Measurements from ENCODE around the gene BPIFA3.
A peak's percentile ranks its signal among the peaks of the same experiment; 100 is the strongest.
"Not testable (repeated sequence)": the region's sequence is repeated elsewhere in the genome, so short reads cannot be mapped to it uniquely, and the experiment has no call there.

Gene BPIFA3

DNA sequence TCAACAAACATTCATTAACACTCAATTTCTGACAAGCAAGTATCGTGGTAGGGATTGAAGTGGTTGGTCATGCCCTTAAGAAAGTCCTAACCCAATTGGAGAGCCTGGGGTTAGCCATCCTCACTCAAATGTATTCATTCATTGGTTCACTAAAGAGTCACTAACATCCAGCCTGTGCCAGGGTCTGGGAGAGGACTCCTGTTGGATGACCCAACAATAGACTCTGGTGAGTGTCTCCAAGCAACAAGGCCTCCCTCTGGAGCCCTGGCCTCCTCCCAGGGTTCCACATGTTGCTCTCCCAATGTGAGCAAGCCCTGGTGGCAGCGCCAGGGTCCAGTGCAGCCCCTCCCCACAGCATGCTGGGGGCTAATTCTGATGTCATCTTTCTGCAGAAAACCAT lies at the start of gene BPIFA3:
BPIFA3 (plus strand) TSS at position 301 of the 400 bp plus-strand sequence. CDS start 185 bp downstream, outside the sequence.
- DNase-seq: no peak

DNA sequence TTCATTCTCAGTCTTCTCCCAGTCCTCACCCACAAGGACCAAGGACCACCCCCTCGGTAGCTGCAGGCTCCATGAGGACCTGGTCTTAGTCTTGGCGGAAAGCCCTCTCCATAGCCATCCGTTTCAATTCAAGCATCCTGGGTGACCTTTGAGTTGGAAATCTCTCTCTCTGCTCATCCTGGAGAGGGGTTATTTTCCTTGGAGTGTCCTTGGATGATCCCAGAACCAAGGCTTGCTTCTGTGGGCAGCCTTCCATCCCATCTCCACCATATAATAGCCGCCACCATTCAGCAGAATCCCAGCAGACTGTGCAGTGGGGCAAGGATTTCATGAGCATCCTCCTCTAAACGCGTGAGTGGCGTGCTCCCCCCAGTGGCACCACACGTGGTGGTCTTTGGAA lies 49.3 kb upstream of the BPIFA3 start, which contains the start of gene BPIFA2:
BPIFA2 (plus strand) TSS at position 301 of the 400 bp plus-strand sequence. CDS start 987 bp downstream, outside the sequence.
- DNase-seq: no peak

DNA sequence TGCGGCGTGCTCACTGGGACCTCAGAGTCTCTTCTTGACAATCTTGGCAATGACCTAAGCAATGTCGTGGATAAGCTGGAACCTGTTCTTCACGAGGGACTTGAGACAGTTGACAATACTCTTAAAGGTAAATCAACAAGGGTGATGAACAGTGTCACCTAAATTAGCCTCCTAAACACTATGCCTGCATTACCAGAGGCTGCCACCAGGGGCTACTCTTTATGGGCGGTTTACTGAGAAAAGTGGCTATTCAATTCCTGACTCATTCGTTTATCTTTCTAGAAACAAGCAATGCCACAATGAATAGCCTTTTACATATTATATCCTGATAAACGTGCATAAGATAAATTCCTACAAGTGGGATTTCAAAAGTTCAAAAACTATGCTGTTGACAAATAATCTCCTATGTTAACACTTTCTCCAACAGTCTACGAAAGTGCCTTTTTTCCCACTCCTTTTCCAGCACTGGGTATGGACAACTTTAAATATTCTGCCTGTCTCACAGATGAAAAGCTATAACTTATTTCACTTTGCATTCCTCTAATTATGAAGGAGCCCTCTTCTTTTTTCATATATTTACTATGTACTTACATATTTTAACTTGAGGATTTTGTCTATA lies 47.9 kb upstream of the BPIFA3 start:
- no peak for DNase-seq

DNA sequence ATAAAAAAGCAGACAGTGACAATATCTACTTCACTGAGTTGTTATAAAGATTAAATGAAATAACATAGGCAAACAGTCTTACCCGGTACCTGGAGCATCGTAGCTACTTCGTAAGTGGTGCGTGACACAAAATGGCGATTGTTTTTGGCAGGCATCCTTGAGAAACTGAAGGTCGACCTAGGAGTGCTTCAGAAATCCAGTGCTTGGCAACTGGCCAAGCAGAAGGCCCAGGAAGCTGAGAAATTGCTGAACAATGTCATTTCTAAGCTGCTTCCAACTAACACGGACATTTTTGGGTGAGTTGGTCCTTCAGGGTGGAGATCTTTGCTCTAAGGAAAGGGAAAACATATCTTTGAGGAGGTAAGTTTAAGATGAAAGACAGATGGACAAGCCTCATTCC lies 44.4 kb upstream of the BPIFA3 start:
- no peak for DNase-seq

DNA sequence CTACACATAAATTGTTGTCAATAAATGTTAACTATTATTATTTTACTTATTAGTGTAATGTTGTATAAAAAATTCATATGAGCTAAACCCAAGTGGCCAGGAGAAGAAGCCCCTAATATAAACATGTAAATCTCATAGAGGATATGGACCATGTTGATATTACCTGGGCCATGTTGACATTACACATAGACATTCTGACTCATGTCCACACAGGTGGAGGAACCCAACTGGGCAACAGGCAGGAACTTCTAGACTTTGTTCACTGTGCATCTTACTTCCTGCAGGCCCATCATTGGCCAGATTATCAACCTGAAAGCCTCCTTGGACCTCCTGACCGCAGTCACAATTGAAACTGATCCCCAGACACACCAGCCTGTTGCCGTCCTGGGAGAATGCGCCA lies 42.0 kb upstream of the BPIFA3 start:
- no peak for DNase-seq

DNA sequence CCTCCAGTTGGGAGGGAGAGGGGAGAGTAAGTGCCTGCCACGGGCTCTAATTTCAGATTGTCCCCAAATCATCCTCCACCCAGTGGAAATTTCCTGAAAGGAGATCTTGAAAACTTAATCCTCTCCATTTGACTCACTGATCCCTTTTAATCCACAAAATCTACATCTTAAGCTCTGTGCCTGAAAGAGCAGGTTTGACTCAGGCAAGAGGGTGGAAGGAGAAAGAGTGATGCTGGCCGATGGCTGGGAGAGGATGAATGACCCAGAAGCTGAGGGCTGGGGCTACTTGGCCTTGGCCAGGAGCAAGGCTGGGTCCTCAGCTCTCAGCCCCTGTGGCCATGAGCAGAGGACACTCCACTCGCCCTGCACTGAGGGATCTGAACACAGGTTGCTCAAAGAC lies 41.1 kb upstream of the BPIFA3 start:
- DNase-seq: no peak

DNA sequence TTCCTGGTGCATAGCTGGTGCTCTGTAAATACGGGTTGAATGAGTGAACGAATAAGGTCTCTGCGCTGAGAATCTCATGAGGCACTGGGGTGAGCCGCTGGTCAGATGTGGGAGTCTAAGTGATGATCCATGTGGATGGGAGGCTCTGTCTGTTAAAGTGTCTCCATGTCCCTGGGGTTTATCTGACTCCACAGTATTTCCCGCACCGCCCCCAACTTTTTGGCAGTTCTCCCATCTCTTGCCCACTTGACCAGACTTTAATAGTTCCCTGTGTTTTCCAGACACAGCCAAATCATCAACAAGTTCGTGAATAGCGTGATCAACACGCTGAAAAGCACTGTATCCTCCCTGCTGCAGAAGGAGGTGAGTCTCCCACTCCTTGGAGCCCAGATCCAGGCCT lies 39.3 kb upstream of the BPIFA3 start:
- no peak for DNase-seq

DNA sequence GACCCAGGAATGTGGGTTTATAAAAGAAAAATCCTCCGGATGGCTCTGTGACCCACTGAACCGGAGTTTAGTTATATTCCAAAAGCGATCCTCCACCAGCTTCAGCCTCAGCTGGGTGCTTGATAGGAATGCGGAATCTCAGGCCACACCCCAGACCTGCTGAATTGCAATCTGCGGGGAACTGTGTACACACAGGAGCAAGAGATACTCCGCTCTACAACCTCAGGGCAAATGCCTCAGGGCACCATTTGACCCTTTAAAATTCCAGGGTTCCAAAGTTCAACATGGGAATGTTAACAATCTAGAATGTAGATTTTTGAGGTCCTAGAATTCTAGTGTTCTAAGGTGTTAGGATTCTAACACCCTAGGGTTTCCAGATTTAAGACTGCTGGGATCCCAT lies 38.4 kb upstream of the BPIFA3 start:
- DNase-seq: no peak

DNA sequence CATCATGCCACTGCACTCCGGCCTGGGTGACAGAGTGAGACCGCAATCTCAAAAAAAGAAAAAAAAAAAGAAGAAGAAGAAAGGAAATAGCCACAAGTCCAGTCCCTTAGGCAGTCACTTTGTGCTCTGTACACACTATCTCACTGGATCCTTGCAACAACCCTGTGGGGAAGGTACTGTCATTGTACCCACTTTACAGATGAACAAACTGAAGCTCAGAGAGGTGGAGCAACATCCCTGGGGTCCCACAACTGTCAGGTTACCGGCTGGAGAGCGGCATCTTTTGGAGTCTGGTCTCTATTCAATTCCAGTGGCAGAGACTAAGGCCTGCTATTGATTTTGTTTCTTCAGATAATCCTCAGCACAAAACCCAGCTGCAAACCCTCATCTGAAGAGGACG lies 37.0 kb upstream of the BPIFA3 start:
- no peak for DNase-seq

DNA sequence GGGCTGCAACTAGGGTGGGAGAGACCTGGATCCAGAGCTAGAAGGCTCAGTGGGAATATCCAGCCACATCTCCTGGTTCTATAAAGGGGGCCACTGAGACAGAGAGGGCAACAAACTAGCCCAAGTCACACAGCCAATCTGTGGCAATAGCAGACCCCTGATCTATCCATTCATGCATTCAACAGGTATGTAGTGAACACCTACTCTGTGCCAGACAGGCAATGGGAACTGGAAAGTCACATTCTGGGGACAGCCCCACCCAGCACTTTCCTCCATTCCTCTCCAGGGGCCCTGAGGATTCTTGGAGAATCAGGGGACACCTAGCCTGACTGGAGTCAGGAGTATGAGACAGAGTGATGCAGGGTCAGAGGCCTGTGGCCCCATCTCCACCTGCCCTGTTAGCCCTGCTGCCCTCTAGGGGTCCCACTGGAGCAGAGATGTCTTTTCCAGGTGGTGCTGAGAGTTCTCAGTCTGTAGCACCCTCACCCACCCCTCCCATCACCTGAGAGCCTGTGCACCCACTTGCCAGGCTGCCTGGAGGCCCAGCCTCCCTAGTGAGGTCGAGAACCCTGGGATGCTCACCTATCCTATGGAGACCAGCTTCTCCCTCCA lies 35.6 kb upstream of the BPIFA3 start:
- no peak for DNase-seq

DNA sequence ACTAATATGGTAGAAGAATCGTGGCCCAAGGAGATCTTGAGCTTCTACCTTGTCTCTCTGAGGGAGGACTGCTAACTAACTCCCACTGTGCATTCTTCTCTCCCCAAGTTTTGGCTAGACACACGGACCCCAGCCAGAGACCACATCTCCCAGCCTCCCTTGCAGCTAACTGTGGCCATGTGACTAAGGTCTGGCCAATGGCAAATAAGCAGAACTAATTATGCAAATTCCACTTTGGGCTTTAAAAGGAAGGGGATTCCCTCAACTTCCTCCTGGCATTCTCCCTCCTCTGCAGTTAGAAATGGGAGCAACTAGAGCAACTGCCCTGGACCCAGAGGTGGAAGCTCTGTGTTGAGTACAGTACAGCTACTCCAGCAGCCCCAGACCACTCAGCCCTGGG lies 33.8 kb upstream of the BPIFA3 start:
- no peak for DNase-seq

DNA sequence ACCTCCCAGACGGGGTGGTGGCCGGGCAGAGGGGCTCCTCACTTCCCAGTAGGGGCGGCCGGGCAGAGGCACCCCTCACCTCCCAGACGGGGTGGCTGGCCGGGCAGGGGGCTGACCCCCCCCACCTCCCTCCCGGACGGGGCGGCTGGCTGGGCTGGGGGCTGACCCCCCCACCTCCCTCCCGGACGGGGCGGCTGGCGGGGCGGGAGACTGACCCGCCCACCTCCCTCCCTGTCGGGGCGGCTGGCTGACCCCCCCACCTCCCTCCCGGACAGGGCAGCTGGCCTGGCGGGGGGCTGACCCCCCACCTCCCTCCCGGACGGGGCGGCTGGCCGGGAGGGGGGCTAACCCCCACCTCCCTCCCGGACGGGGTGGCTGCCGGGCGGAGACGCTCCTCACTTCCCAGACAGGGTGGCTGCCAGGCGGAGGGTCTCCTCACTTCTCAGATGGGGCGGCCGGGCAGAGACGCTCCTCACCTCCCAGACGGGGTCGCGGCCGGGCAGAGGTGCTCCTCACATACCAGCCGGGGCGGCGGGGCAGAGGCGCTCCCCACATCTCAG lies 32.0 kb upstream of the BPIFA3 start:
- not testable (repeated sequence) for DNase-seq

DNA sequence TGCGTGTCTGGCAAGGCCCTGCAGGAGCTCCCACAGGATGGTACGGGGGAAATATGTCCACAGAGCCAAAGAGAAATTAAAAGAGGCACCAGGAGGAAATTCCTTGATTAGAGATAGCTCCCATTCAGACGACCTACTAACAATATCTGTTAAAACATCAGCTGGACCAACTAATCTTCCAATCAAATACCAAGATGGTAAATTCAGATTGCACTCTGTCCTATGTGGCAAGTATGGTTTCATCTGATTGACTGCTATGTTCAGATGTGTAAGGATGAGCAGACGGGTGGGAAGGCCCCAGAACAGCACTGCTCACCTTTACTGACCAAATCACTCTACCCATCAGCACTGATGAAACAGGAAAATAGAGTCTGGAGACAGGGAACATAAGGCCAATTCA lies 29.7 kb upstream of the BPIFA3 start:
- no peak for DNase-seq

DNA sequence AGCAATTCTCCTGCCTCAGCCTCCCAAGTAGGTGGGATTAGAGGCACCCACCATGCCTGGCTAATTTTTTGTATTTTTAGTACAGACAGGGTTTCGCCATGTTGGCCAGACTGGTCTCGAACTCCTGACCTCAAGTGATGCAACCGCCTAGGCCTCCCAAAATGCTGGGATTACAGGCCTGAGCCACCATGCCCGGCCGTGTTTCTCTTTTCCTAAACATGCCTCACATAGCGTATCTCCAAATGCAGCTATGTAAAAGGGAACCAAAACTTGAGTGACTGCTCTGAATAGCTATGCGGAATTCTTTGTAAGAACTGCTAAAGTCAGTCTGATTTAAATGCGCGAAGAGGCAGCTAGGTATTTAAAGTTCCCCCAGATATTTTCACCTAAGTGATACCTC lies 28.7 kb upstream of the BPIFA3 start:
- DNase-seq: no peak

DNA sequence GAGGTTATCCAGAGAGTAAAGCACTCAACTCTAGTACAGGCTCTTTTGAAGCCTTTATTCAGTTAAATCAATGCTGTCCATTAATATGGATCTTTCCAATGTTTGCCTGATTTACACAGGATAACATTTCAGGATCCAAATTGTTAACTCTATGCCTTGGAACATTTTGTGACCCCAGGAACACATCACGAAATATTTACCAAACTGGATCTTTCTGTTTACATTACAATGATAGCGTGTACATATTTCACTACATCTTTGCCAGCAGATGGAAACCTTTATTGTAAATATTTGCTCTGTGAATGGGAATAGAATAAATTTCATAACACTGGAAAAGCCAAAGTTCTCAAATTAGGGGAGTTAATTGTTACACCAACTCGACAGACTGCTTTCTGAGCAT lies 25.7 kb upstream of the BPIFA3 start:
- no peak for DNase-seq

DNA sequence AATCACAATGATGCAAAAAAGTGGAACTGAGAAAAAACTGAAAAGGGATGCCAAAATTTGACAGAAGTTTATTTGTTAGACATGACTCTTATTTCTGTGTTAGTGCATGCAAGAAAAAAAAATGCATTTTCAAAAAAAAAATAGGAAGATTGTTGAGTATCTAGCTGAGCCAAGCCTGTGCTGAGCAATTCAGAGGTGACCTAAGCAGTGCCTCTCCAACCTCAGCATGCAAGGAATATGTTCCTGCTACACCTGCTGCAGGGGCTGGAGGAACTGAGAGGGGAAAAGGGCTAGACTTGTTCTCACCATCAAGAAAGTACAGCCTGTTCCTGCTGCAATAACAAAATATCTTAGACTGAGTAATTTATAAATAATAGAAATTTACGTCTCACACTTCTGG lies 25.2 kb upstream of the BPIFA3 start:
- DNase-seq: no peak

DNA sequence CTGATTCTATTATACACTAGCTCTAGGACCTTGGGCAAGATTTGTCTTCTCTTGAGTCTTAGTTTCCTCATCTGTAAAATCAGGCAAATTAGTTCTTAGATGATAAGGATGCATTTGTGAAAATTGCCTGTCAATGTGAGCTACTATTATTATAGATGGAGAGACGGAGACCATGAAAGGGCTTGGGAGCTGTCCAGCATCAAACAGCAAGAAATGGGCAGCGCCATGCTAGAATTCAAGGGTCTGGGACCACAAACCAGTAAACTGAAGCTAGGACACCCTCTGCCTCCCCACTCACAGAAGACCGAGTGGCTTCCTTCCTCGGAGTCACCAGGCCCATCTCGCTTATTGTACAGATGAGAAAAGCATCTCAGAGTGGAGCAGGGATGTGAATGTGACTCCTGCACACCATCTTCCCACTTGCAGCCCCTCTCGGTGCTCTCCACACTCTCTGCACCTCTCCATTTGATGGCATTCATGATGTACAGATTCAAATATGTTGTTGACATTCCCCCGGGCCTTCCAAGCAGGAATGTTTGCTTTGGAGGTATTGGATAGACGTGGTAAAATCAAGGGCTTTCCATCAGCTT lies 24.1 kb upstream of the BPIFA3 start:
- DNase-seq: no peak

DNA sequence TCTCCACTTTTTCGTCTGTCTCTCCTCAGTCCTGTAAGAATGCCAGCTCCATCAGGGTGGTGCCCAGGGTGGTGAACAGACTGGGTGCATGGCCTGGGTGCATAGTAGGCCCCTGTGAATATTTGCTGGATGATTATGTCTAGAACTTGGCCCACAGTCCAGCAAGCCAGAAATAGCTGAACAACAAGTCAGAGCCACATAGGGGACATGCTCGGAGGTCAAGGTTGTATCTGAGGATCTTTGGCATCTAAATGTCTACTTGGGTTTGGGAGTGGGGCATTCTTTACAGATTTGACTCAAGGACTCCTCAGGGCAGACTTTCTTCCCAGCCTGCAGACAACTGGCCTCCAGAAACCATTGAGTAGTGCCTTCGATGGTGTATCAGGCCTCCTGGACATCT lies 18.1 kb upstream of the BPIFA3 start:
- DNase-seq: no peak

DNA sequence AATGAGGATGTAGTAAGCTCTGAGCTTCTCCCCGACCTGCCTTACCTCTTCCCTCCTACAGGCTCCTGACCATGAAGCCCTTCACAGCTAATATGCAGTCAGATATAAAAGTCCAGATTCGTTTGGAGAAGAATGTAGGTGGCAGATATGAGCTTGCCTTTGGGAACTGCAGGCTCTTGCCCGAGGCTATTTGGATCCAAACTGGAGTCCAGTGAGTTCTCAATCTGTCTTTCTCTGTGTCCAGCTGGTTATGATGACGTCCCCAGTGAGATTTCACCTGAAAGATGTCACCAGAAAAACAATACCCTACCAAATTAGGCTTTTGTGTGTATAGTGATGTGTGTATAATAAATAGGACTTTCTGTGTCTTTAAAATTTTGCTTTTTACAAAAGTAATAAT lies 14.7 kb upstream of the BPIFA3 start:
- no peak for DNase-seq

DNA sequence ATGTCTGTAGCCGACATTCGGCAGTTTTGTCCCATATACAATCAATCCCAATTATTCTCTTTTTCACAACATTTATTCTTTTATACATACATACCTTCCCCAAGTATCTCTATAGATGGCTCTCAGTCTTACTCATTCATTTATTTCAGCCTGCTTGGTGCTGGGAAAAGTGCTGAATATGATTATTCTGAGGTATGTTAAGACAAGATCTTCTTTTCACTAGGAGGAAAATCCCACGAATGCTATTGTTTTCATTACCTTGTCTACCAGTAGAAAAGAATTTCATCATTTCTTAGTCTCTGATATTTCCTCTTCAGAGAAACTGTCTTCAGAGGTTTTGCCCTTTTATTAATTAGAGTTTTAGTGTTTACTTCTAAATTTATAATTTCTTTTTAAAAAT lies 13.7 kb upstream of the BPIFA3 start:
- no peak for DNase-seq

DNA sequence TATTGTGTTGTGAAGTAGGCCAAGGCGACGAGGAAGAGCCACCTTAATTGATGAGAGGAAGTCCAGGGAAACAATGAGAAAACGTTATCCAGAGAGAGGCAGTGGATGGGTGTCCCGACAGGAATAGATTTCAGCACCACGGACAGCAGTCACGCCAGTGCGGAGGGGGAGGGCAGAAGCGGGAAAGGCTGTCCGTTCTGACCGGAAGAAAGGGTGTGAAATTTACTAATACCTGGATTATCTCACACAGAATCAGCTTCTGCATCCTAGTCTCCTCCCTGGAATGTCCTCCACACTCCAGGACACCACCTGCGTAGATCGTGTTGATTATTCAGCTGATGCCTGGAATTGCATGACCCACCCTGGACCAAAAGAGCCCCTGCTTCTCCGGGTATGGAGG lies 7.4 kb upstream of the BPIFA3 start:
- no peak for DNase-seq

DNA sequence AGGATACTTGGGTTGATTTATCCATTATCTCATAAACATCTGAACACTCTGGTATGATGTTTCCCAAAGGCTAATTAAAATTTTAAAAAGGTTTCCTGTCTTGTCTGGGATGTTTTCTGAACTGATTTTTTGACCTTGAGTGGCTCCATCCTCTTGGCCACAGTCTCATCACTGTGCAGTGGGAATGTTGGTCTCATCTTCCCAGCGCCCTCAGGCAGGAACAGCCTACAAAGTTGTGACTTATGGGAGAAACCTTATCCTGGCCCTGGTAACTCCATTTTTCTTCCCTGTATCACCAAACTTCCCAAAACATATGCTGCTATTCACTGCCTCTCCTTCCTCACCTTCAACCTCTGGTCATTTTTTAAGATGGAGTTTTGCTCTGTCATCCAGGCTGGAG lies 6.8 kb upstream of the BPIFA3 start:
- no peak for DNase-seq

DNA sequence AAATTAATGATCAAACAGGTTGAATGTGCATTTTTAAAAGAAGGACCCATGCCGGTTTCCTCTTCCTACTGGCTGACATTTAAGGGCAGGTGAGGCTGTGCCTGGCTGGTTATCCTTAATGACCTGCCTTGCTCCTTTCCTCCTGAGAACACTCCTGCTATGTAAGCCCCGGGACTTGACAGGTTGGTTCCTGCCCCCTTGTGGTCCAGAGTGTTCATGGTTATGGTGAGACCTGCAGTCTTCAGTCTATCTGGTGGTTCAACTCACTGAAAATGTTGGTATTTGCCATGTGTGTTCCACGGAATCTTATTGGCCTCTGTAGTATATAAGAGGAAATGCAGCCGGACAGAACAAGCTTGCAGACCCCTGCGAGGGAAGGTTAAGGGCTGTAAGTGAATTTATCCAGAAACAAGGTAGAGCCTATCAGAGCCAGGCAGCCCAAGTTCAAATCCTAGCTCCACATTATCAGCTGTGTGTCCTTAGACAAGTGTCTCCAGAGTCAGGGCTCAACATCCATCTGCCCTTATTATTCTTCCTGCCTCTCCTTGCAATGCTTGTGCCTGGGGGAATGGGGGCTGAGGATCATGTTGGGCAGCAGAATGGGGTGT lies 5.2 kb upstream of the BPIFA3 start:
- peak; percentile 54 for DNase-seq

DNA sequence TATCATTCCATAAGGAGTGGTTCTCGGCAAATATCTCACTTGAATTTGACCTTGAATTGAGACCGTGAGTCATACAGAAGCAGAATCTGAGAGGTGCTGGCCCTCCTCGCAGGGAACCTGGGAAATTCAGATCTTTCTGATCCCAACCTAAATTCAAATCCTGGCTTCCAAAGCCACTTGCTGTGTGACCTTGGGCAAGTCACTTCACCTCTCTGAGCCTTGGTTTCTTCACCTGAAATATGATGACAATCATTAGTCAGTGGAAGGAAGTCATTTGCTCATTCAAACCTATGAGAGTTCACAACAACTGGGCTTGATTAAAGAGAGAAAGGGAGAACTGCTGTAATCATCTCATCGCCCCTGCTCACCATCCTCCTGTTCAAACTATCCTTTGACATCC lies 7.2 kb downstream of the BPIFA3 start:
- DNase-seq: no peak
